GM18517 (cell line): ENCODE data around the gene FLT3LG.
A peak's percentile ranks its signal among the peaks of the same experiment; 100 is the strongest.

Experiments
- ATAC-seq: cut with Tn5 transposase; IDR thresholded peaks from one replicate; pipeline ENCODE4 v1.9.1; 2021; ENCODE audit warnings: mild to moderate bottlenecking, moderate library complexity; ENCODE audit not compliant: unreplicated experiment

The FLT3LG gene

DNA sequence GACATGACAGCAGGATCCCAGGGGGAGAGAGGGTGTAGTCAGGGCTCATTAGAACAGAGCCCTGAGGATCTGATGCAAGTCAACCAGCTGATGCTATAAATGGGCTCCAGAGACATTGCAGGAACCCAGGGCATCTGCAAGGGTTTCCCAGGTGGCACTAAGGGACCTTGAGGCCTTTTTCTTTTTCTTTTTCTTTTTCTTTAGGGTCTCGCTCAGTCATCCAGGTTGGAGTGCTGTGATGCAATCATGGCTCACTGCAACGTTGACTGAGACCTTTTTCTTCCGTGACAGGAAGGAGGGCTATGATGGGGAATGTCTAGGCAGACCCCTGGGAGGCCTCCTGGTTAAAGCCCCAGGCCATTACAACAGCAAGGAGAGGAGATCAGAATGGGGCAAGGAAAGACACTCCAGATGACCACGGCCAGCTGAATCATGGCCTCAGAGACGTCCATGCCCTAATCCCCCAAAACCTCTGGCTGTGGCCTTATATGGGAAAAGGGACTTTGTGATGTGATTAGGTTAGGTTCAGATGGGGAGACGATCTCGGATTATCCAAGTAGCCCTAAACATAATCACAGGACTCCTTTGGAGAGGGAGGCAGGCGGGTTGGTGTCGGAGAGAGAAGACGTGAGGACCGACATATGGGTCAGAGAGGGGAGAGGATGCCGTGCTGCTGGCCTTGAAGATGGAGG, 33.9 kb downstream of the FLT3LG start:
- no peak for ATAC-seq

DNA sequence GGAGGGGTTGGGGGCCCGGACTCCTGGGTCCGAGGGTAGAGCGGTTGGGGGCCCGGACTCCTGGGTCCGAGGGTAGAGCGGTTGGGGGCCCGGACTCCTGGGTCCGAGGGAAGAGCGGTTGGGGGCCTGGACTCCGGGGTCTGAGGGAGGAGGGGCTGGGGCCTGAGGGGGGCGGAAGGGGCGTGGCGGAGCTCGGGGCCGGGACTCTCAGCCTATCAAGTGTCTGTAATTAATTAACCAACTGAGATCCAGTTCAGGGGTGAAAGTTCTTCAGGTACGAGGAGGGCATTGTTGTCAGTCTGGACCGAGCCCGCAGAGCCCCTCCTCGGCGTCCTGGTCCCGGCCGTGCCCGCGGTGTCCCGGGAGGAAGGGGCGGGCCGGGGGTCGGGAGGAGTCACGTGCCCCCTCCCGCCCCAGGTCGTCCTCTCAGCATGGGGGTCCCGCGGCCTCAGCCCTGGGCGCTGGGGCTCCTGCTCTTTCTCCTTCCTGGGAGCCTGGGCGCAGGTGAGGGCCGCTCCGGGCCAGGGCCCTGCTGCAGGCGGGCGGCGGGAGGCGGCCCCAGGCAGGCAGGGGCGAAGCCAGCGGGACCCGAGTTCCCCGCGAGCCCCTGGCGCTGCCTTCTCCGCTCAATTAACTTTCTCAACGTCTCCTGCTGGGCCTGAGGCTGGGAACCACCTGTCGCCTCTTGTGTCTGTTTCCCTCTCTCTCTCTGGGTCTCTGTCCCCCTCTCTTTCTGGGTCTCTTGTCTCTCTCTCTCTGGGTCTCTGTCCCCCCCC, 39.1 kb downstream of the FLT3LG start:
- ATAC-seq, result no peak

DNA sequence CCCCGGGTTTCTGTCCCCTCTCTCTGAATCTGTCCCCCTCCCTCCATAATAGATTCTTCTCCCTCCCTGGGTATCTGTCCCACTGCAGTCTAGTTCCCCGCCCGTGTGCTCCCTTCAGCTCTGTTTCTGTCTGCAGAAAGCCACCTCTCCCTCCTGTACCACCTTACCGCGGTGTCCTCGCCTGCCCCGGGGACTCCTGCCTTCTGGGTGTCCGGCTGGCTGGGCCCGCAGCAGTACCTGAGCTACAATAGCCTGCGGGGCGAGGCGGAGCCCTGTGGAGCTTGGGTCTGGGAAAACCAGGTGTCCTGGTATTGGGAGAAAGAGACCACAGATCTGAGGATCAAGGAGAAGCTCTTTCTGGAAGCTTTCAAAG, 39.7 kb downstream of the FLT3LG start:
- no peak for ATAC-seq

DNA sequence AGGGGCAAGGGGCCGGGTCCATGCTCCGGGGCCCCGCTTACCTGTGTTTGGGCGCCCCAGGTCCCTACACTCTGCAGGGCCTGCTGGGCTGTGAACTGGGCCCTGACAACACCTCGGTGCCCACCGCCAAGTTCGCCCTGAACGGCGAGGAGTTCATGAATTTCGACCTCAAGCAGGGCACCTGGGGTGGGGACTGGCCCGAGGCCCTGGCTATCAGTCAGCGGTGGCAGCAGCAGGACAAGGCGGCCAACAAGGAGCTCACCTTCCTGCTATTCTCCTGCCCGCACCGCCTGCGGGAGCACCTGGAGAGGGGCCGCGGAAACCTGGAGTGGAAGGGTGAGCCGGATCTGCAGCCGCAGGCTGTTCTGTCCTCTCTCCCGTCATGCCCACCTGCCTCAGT, 40.1 kb downstream of the FLT3LG start:
- ATAC-seq, result no peak

DNA sequence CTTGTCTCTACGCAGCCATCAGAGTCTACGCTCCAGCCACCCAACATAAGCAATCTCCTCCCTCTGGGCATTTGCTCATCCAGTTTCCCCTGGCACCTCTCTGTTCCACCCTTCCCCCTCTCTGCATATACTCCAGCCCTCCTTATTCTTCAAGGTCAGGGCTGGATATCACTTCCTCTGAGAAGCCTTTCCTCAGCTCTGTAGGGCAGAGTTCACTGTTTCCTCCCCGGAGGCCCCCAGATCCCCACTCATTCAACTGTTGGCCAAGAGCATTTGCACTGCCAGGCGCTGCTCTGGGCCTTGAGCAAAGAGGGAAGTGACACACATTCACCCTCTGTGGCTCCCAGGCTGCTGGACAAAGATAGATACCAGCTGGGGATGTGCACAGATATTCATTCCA, 41.8 kb downstream of the FLT3LG start:
- no peak for ATAC-seq

DNA sequence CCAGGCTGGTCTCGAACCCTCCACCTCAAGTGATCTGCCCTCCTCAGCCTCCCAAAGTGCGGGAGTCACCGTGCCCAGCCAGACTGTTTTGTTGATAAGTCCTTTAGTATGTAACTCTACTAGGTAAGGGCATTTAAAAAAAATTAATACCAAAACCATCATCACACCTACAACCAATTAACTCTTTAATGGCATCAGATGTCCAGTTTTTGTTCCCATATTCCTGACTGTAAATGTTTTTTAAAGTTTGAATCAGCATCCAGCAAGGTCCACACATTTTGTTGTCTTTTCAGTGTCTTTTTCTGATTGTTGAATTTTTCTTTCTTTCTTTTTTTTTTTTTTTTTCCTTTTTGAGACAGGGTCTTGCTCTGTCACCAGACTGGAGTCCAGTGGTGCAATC, 44.0 kb downstream of the FLT3LG start:
- no peak for ATAC-seq

DNA sequence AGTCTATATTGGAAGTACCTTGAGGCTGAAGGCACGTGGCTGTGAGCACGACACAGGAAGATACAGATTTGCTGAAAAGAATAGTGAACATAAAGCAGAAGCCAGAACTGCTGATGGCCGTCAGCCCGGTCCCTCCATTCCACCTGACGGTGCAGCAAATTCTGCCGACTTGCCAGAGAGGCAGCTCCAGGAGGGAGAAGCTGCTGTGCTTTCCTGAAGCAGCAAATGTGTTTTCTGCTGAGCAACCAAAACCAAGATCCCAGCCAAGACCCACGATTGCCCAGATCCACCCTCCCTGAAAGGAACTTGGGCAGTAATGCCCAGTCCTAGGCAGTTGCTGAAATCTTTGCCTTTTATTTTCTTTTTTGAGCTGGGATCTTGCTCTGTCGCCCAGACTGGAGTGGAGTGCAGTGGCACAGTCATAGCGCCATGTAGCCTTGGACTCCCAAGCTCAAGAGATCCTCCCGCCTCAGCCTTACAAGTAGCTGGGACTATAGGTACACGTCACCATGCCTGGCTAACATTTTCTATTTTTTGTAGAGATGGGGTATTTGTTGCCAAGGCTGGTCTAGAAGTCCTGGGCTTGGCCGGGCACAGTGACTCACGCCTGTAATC, 46.8 kb downstream of the FLT3LG start:
- no peak for ATAC-seq

DNA sequence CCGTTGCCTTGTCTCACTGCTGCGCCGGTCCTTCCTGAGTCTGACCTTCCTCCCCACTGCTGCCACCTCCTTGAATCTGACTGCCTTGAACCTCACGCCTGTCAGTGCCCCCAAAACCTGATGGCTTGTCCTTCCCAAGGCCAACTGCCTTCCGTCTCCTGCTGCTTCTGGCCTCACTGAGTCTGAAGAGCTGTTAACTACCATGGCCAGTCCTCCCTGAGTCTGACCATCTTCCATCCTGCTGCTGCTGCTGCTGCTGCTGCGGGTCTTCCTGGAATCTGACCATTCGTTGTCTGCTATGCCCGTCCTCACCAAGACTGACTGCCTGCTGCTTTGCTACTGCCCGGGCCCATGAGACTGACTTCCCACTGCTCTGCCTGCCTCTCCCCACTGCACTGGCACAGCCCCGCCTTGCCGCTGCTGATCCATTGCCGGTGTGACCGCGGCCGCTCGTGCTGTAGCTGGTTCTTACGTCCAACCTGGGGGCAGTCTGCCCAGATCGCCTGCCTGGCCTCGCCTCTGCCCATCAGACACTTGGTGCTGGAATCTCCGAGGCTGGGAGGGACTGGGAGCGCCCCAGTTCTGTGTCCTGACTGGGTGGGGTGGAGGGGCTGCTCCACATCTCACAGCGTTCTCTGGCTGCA, 50.9 kb downstream of the FLT3LG start:
- no peak for ATAC-seq

DNA sequence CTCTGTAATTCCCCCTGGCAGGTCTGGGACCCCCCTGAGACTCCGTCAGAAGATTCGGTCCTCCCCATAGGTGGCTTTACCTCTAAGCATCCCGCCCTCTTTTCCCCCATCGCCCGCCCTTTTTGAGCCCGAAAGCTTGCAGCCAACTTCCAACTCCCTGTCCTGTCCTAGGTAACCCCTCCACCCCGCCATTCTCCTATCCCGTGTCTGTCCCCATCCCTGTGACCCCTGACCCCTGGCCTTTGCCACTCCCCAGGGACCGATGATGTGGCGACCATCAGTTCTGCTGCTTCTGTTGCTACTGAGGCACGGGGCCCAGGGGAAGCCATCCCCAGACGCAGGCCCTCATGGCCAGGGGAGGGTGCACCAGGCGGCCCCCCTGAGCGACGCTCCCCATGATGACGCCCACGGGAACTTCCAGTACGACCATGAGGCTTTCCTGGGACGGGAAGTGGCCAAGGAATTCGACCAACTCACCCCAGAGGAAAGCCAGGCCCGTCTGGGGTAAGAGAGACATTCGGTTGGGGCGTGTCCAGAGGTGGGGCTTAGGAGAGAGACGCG, 54.3 kb downstream of the FLT3LG start:
- ATAC-seq, result no peak

DNA sequence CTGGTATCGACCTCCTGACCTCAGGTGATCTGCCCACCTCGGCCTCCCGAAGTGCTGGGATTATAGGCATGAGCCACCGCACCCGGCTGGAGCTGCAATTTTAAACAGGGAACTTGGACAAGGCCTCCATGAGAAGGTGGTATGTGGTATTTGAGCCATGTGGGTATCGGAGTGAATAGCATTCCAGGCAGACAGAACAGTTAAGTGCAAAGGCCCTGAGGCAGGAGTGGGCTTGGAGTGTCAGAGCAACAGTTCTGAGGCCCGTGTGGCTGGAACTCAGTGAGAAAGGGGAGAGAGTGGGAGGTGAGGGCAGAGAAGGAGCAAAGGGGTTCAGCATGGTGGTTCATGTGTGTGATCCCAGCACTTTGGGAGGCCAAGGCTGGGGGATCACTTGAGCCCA, 56.7 kb downstream of the FLT3LG start:
- no peak for ATAC-seq

DNA sequence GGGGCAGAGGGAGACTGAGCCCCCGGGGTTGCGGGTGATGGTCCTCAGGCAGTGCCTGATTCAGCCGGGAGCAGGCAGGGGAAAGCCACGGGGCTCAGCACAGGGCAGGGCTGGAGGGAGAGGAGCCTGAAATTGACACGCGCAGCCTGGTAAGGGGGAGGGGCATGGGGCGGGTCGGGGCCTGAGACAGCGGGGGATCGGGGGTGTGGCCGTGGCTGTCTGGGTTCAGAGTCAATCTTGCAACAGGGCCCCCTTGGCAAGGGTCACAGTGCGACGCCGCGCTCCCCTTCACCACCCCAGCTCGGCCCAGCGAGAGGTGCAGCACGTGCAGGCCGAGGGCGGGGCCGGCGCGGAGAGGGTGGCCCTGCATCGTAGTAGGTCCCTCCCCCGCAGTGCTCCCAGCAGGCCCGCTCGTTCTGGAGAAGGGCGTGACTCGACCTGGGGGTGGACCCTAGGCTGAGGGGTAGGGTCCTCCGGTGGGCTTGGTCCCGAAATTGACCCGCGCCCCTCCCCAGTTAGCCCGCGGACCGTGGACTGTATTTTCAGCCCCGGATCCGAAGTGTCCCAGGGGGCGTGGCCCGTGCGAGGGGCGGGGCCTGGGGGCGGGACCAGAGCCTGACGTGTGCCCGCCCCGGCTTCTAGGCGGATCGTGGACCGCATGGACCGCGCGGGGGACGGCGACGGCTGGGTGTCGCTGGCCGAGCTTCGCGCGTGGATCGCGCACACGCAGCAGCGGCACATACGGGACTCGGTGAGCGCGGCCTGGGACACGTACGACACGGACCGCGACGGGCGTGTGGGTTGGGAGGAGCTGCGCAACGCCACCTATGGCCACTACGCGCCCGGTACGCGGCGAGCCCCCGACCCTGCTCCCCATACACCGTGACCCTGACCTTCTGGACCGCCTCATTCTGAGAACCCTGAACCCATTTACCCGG, 59.8 kb downstream of the FLT3LG start:
- ATAC-seq, result peak; percentile 57

DNA sequence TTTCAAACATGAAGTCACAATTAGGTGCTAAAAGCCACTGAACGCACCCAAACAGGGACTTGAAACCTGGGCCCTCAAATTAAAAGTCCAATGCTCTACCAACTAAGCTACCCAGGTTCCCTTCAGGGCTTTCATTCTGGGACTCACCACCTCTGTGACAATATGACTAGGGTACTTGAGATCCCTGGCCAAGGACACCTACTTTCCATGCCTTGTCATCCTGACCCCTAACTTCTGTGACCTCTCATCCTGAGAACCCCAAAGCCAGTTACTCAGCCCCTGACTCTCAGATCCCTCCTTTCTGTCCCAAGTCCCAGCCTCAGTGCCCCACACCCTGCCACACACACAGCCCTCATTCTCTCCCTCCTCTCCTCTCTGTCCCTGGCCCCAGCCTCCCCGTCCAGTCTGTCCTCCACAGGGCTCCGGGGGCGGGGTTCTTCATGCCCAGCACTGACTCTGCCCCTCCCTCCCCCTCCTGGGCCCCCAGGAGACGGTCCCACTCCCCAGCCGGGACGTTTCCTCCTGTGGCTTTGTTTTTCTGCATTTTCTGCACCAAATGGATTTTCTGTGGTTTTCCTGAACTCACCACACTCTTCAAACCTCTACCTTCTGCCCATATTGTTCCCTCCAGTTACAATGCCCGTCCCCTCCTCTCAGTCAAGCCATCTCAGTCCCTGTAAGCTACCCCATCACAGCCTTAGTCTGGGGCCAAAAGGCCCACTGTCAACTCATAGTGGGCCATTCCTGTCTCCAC, 60.8 kb downstream of the FLT3LG start:
- ATAC-seq, result no peak
